A673 (cell line): ENCODE results near the gene OTOGL.

Experiments used
- CTCF ChIP-seq: fragments of 300-800, 200-600 bp; sonication (generic); conservative IDR thresholded peaks from 2 replicates; pipeline ENCODE4 v1.5.1; 2017; ENCODE audit warnings: low read depth, mild to moderate bottlenecking, antibody characterized with exemption, low read length, moderate library complexity, mixed read lengths
- EZH2 ChIP-seq: fragments of 200-600 bp; sonication (generic); IDR thresholded peaks from 2 replicates; pipeline ENCODE4 v1.6.1; 2017; ENCODE audit warnings: borderline replicate concordance, low read depth, mild to moderate bottlenecking, mixed read lengths, antibody characterized with exemption, low read length; ENCODE audit not compliant: poor library complexity, severe bottlenecking

- no peak for TF ChIP-seq CTCF
- no peak for TF ChIP-seq EZH2
These were observed 67.4 kb downstream of the OTOGL start for GRCh38 chr12:80166751-80167150.
